ENCODE measurements around the gene RHEBL1.

GRCh38 chr12:49097381-49097780 lies 27.6 kb upstream of the RHEBL1 start:
- TF ChIP-seq JUND (IDR thresholded peaks at IDR 0.05; ENCODE audit: low read length), result no peak
- no peak for TF ChIP-seq TBP (IDR thresholded peaks at IDR 0.05; ENCODE audit: low read depth, low read length)
- TF ChIP-seq GTF2F1 (IDR thresholded peaks at IDR 0.05; ENCODE audit: borderline replicate concordance, low read depth, low read length), result no peak
- TF ChIP-seq EP300 (IDR thresholded peaks at IDR 0.05; ENCODE audit: borderline replicate concordance in 1 of 2, low read depth in 2 of 2, low read length in 2 of 2), result no peak
- no peak for TF ChIP-seq BRCA1 (IDR thresholded peaks at IDR 0.05; ENCODE audit: low read depth, low read length)
- TF ChIP-seq TCF12 (IDR thresholded peaks at IDR 0.05; ENCODE audit: low read depth, low read length), result no peak
- no peak for TF ChIP-seq CHD2 (IDR thresholded peaks at IDR 0.05; ENCODE audit: low read length)
- TF ChIP-seq SP2 (IDR thresholded peaks at IDR 0.05; ENCODE audit: low read length), result no peak

All from H1 (cell line).